DMS53 treated with DMSO at 0.1 percent for 48 hours (cell line): Measurements from ENCODE around the gene CPAMD8.

ENCODE experiments used
- DNase-seq: peaks from one replicate; lab custom pipeline; 2025; ENCODE audit not compliant: unreplicated experiment; lab: John Stamatoyannopoulos, UW

CPAMD8 gene

DNA sequence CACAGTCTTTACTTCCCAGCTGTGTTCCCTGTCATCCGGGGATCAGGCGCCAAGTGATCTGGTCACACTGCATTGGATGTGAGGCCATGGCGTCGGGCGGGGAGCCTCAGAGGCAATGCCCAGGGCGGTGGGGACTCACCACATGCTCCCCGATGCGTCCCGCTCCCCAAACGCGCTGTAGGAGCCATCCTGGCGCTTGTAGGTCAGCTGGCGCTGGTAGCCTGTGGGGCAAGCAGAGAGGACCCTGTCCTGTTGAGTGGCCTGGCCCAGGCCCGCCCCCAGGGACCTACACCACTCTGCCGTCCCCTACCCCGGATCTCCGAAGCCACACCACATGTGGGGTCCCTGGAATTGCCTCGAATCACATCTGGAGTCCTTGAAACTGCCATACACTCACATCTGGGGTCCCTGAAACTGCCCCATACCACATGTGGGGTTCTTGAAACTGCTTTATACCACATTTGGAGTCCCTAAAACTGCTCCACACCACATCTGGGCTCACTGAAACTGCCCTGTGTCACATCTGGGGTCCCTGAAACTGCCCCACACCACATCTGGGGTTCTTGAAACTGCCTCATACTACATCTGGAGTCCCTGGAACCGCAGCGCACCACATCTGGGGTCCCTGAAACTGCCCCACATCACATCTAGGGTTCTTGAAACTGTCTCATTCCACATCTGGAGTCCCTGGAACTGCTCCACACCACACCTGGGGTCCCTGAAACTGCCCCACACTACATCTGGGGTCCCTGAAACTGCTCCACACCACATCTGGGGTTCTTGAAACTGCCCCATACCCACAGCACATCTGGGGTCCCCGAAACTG, 104.6 kb downstream of the CPAMD8 start:
- no peak for DNase-seq

DNA sequence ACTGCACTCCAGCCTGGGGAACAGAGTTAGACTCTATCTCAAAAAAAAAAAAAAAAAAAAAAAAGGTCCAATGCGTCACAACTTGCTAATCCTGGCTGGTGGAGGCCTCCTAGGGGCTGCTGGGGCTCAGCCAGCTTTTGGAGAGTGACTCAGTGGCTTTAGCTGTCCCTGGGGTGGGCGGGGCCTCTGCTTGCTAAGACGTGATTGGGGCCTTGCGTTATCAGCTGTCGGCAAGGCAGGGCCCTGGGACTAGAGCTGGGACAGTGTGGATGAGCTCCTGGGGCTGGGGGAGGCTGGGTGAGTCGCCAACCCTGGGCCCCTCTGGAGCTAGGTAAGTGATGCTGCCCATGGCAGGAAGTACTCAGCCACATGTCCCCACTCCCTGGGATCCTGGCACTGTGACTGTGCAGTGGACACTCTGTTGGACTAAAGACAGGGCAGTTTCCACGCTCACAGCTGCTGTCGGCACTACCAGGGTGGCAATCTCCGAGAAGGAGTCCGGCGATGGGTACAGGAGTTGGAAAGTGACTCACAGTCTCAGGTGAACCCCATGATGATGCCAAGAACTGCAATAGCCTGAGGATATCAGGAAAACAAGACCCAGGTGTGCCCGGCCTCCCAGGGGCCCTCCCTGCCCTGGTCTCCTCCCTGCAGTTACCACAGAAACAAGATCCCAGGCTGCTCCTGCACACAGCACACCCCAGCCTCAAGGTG, 105.6 kb downstream of the CPAMD8 start:
- no peak for DNase-seq

DNA sequence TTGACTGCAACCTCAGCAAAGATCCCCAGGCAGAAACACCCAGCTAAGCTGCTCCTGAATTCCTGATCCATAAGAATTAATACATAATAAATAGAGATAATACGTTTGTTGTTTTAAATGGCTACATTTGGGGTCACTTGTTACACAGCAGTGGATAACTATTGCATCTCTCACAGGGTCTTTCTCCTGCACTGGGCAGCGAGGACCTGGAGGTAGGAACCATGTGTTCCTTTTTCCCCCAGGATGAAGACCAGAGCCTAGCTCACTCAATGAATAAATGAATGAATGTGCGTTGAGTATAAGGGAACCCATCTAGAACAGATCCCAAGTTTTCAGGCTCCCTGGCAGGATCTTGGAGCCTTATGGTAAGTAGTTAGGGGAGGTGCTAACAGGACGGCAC, 107.1 kb downstream of the CPAMD8 start:
- DNase-seq, result no peak

DNA sequence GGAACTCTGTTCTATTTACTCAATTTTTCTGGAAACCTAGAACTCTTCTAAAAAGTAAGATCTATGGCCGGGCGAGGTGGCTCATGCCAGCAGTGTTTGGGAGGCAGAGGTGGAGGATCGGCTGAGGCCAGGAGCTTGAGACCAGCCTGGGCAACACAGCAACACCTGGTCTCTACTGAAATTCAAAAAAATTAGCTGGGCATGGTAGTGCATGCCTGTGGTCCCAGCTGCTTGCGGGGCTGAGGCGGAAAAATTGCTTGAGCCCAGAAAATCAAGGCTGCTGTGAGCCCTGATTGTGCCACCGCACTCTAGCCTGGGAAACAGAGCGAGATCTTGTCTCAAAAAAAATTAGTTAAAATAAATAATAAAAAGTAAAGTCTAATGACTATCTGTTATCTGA, 109.2 kb downstream of the CPAMD8 start:
- no peak for DNase-seq

DNA sequence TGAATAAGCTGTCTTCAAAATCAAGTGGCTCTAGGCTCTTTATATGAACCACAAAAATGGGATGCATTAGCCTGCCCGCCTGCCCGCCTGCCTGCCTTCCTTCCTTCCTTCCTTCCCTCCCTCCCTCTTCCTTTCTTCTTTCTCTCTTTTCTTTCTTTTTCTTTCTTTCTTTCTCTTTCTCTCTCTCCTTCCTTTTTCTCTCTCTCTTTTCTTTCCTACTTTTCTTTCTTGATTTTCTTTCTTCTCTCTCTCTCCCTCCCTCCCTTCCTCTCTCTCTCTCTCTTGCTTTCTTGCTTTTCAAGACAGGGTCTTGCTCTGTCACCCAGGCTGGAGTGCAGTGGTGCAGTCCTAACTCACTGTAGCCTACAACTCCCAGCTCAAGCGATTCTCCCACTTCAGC, 110.9 kb downstream of the CPAMD8 start:
- no peak for DNase-seq

DNA sequence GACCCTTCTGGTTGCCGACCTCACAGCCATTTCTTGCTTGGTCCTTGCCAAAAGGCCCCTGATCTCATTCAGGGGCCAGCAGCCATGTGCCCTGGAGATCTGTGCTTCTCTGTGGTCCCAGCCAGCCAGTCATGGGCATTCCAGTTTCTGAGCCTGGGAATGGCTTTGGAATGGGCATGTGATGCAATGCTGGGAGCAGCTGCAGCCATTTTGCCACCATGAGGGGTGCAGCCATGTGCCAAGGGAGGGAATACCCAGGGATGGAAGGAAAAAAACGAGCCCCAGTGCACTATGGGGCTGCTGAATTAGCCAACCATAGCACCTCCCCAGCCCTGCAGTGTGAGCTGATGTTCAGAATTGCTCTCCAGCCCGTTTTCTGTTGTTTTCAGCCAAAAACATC, 111.5 kb downstream of the CPAMD8 start:
- no peak for DNase-seq

DNA sequence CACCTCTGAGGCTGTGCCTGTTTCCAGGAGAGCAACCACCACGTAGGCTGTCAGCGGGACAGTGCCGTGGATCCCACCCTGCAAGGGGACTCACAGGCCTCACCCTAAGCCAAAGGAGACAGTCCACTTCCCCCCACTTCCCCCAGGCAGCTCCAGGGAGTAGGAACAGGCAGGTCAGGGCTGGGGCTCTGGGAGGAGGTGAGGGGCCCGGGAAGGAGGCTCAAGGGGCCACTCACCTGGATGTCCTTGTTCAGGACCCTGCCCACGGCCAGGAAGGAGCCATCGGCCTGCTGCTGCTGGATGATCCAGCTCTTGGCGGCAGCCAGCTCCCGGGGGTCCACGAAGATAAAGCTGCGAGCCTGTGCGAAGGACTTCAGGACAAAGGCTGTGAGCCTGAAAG, 112.2 kb downstream of the CPAMD8 start:
- DNase-seq, result no peak

DNA sequence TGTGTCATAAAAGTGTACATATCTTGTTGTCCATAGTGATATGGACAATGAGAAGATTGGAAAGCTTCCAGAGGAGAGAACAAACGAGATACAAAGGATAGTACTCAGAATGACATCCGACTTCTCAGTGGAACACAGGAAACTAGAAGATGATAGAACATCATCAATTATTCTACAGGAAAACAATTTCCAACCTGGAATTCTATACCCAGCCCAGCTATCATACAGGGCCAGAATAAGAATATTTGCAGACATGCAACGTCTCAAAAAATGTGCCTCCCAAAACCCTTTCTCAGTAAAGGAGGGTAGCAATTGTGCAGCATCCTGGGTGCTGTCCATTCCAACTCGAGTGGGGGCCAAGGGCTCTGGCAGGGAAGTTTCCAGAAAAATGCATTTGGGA, 113.8 kb downstream of the CPAMD8 start:
- DNase-seq, result no peak

DNA sequence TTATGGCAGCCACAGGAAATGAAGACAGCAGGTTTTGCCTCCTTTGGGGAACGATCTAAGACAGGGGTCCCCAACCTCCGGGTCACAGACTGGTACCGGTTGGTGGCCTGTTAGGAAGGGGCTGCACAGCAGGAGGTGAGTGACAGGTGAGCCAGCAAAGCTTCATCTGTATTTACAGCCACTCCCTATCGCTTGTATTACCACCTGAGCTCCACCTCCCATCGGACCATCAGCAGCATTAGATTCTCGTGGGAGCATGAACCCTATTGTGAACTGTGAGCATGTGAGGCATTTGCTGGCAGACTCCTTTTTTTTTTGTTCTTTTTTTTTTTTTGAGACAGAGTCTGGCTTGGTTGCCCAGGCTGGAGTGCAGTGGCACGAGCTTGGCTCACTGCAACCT, 115.6 kb downstream of the CPAMD8 start:
- DNase-seq, result no peak

DNA sequence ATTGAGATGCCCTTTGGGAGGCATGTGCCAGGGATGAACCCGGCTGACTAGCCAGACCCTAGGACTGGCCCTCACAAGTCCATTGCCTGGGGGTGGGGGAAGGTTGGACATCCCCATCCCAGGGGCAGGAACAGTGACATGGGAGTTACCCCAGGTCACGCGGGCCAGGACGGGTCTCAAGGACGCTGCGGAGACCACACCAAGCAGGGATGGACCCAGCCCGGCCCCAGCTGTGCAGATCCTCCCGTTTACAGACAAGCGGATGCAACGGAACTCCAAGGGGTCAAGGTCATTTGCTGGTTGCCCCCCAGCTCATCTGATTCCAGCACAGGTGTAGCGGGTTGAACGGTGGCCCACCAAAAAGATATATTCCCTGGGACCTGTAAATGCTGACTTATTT, 117.9 kb downstream of the CPAMD8 start:
- DNase-seq, result no peak

DNA sequence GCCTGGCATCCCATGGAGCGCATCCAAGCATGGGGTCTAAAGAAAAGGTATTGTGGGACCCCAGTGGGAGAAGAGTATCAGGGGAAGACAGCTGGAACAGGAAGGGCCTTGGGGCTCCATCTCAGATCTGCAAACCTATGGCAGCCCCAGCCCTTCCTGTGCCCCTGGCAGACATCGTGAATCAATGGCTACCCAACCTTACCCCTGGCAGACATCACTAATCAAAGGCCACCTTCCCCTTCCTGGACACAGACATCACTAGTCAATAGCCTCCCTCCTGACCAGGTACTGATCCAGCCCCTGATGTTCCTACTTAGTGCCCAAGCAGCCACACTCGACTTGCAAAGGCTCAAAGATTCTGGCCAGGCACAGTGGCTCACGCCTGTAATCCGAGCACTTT, 122.0 kb downstream of the CPAMD8 start:
- DNase-seq, result no peak

DNA sequence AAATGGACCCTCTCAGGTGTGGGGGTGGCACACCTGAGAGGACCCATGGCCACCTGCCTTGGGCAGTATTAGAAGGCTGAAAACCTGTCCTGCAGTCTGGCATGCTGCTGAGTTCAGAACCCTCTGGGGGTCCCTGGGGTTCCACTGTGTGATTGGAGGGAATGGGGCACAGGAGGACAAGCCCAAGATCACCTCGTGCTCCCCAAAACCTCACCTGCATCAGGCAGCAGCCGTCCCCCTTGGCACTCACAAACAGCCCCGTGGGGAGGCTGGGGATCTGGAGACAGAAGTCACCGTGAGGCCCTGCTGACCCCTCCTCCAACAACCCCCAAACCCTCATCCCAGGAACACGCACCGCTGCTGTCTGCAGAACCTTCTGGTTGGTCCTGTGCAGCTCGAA, 123.3 kb downstream of the CPAMD8 start:
- no peak for DNase-seq

DNA sequence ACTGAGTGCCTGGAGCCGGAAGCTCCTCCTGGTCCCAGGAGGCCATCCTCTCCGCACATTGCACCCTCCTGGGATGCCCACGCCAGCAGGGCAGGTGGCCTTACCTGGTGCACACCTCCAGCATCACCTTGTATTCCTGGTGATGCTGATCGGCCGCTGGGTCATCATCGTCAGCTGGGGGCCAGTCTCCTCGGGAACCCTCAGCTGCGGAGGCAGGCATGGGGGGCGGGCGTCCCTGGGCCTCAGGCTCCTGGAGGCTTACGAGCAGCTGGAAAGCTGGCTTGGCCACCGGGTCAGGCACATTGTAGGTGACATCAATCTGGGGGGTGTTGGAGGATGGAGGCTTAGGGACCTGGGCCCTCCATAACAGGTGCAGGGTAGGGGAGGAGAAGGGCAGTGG, 124.1 kb downstream of the CPAMD8 start:
- no peak for DNase-seq

DNA sequence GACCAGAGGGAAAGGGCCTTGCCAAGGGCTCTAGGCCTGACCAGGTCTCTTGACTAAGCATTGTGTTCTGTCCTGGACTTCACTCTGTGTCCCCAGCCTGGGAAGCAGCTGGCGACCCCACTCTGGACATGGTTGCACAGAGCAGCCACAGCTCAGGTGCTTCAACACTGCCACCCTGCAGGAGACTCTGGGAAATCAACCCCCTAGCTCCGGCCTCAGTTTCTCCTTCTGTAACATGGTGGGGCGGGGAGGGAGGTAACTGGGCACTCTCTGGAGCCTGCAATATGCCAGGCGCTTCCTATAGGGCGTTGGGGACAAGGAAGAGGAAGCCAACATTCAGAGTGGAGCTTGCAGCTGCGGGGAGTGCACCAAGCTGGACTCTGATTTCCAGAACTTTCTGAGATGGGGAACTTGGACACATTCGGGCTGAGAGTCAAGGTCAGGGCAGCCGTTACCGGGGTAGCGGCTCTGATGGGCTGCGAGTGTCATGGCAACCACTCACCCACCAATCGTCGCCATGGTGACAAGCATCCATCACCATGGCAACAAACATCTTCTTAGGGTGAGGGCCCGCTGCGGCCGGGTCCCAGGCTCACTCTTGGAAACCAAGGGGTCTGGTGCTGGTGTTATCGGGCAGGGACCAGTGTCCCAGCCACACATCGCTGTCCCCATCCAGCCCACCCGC, 125.0 kb downstream of the CPAMD8 start:
- no peak for DNase-seq

DNA sequence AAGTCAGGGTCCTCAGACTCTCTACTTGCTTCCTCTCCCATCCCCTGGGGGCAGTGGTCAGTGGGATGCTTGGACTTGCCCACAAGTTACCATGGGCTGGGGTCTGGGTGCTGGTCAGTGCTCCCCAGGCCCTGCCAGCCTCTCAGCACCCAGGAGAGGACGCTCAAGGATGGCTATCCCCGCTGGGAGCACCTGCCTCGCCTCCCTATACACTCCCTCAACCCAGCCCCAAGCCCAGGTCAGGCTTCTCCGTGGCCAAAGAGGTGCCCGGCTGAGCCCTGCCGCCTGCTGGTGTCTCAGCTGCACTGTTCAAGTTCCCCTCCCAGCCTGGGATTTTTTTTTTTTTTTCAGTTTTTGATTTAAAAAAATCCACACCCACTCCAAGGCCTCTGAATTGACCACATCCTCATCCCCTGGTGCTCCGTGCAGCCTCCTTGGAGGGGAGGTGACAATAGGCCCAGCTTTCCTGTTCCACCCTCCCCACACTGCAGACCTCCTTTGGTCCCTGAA, 127.0 kb downstream of the CPAMD8 start:
- peak; percentile 8 for DNase-seq

DNA sequence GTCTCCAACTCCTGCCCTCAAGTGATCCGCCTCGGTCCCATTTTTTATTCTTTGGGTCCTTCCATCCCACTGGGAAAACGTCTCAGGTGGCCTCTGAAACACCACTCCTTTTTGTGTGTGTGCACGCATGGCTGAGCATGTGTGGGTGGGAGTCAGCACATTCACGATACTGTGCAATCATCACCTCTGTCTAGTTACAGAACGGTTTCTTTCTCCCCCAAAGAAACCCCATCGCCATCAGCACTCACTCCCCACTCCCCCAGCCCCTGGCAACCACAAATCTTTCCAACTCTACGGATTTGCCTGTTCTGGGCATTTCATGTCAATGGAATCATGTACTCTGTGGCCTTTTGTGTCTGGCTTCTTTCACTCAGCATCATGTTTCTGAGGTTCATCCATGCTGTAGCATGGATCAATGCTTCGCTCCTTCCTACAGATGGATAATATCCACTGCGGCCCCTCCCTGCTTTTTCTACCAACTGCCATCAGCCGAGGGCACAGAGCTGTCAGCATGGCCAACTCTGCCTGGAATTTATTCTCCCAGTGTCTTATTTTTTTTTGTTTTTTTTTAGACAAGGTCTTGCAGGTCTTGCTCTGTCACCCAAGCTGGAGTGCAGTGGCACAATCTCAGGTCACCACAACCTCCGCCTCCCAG, 128.1 kb downstream of the CPAMD8 start:
- DNase-seq, result no peak

DNA sequence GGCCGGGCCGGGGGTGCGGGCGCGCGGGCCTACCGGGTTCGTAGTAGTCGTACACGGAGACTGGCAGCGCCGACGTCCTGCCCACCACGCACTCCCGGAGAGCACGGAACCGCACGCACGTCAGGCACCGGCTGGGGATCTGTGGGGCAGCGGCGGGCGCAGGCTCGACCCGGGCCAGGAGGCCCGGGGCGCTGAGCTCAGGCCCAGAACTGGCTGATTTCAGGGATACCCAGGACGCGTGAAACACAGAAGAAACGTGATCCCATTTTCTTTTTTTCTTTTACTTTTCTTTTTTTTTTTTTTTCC, 128.8 kb downstream of the CPAMD8 start:
- DNase-seq, result no peak

DNA sequence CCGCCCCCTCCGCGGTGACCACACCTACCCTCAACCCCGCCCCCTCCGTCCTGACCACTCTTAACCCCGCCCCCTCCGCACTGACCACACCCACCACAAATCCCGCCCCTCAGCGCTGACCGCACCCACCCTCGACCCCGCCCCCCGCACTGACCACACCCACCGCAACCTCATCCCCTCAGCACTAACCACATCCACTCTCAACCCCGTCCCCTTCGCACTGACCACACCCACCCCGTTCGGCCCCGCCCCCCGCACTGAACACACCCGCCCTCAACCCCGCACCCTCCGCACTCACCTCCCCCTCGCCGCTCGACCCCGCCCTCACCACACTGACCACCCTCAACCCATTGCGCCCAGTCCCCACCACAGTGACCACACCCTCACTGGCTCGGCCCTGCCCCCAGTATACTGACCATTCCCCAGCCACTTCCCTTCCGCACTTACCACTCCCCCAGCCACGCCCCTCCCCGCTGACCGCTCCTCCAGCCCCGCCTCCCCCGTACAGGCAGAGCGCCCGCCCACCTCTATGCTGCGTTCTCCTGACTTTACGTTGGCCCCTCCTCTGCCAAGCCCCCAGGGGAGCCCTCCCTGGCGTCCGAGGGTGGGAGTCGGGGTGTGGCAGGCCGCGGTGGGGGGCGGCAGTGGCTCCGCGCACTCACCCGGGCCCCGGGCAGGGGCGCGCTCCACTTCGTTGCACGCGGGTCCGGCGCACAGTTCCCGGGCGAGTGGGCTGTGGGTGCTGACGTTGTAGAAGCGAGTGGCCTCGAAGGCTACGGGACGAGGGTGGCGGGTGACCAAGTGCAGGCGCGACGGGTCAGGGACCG, 129.4 kb downstream of the CPAMD8 start:
- no peak for DNase-seq

DNA sequence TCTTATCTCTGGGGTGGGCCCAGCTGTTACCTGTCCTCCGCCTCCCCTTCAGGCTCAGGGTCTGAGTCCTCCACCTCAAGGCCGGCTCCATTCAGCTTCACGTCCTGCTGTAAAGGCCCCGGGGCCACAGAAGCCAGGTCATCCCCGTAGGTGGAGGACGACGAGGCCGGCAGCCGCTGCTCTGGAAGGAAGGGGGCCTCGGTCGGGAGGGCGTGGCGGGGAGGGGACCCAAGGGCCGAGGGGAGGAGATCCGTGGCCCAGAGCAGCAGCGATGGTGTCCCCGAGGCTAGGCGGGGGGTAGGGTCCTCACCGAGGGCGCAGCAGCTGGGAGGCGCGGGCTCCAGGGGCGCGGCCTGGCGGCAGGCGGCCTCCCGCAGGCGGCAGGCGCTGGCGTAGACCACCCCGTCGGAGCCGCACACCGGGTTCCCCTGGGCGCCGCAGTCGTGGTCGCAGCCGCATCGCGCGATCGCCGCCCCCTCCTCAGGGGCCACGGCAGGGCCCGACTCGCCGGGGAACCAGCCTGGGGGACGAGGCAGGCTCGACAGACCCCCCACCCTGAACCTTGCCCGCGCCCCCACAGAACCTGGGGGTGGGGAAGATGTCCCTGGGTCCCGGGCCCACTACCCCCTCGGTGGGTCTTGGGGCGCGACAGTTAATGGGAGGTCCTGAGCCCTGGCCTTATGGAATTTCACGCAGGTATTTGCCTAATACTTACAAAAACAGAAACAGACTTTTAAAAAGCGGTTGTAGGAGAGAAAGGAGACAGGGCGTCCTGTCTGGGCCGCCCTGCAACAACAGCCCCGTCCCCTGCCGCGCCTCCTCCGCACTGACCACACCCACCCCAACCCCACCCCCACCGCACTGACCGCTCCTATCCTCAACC, 130.2 kb downstream of the CPAMD8 start:
- no peak for DNase-seq
